Activated T-cell treated with anti-CD3 and anti-CD28 coated beads, Interleukin-2, amount 50 U/mL, for 24 hours (primary cell): ENCODE measurements around the gene TARBP2.

Source experiments
- DNase-seq: peaks from one replicate; pipeline ENCODE4 v3.0.0-alpha.2; 2020
- H3K27ac Mint-ChIP-seq: 2 replicates; pipeline ENCODE4 v1.8.0; 2020; ENCODE audit warnings: mild to moderate bottlenecking, mixed read lengths
- H3K27me3 Mint-ChIP-seq: 2 replicates; pipeline ENCODE4 v1.8.0; 2020; ENCODE audit warnings: mixed read lengths
- H3K36me3 Mint-ChIP-seq: 2 replicates; pipeline ENCODE4 v1.8.0; 2020; ENCODE audit warnings: low read depth, mixed read lengths
- H3K4me1 Mint-ChIP-seq: 2 replicates; pipeline ENCODE4 v1.8.0; 2020; ENCODE audit warnings: low read depth, mixed read lengths
- H3K4me3 Mint-ChIP-seq: 2 replicates; pipeline ENCODE4 v1.8.0; 2020; ENCODE audit warnings: mild to moderate bottlenecking, moderate library complexity, mixed read lengths
- H3K9me3 Mint-ChIP-seq: 2 replicates; pipeline ENCODE4 v1.8.0; 2020; ENCODE audit warnings: mixed read lengths

TARBP2 gene, protein sequence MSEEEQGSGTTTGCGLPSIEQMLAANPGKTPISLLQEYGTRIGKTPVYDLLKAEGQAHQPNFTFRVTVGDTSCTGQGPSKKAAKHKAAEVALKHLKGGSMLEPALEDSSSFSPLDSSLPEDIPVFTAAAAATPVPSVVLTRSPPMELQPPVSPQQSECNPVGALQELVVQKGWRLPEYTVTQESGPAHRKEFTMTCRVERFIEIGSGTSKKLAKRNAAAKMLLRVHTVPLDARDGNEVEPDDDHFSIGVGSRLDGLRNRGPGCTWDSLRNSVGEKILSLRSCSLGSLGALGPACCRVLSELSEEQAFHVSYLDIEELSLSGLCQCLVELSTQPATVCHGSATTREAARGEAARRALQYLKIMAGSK

DNA sequence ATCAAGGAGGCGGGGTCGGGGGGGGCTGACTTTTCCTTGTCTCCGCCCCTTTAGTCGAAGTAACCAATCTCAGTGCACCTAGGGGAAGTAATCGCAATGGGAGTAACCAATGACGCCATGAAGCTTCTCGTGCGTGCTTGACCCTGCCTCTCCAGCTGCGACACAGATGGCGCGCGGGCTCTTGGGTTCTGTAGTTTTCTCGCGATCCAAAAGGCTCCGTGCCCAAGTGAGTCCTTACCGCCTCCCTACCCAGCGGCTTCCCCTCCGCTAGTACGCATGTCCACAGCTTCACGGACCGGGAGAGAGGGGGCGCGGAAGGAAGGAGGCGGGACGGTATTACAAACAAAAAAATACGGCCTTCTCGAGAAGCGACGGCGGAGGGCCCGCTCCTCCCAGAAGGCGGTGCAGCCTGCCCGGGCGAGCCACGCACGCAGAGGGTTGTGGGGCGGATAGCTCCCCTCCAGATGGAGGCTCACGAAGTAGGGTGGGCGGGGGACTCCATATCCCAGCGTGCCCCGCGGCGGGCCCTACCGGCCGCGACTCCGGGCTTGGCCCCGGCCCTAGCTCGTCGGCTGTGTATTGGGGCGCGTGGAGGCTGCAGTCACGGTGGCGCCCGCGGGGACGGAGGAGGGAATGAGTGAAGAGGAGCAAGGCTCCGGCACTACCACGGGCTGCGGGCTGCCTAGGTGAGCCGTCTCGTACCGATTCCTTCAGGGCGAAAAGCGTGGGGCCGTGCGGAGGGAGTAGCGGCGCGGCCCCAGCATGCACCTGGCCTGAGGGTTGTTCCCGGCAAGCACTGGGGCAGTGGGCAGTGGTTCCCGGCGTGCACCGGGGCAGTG is at the start of gene TARBP2:
TSS of gene TARBP2 (plus strand) at position 508 of the 839 bp plus-strand sequence. CDS start at position 634, 126 bp downstream.
- H3K4me3 Mint-ChIP-seq, result peak within 1 kb of the TSS; percentile 92
- H3K27me3 Mint-ChIP-seq, result no peaks in the 10 kb centered on the region
- peaks cover 37% of the 10 kb centered on the region for H3K36me3 Mint-ChIP-seq
- H3K27ac Mint-ChIP-seq, result peak within 1 kb of the TSS; percentile 99
- DNase-seq, result peak; percentile 98
- H3K4me1 Mint-ChIP-seq, result peaks cover 50% of the 10 kb centered on the region
- H3K9me3 Mint-ChIP-seq, result no peaks in the 10 kb centered on the region

DNA sequence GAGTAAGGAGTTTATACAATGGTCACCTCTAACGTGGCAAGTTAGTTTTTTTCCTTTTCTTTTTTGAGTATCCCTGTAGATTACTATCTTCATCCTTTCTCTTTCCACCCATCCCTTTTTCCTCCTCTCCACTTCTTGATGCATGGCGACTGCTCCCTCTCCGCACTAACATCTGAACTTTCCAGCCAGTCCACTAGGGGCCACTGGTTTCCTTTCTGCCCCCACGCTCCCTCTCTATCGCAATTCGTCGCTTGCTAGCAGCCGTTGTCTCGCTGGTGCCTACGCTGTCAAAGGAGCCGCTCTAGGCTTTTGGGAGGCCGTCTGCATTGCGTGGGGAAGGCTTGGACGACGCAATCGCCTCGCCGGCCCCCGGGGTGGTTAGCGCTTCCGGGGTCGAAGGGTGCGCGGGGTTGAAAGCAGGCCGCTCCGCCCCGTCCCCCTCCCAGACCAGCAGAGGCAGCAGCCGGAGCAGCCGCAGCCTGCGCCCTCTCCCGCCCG is 49.4 kb upstream of the TARBP2 start, which contains the start of gene PCBP2:
TSS of gene PCBP2 (plus strand) at position 442 of the 498 bp plus-strand sequence. CDS start 2,699 bp downstream, outside the sequence.
- Mint-ChIP-seq H3K4me3 (peak within 1 kb of the TSS; percentile 95), H3K9me3 (no peaks in the 10 kb centered on the region), H3K27me3 (no peaks in the 10 kb centered on the region), H3K36me3 (peaks cover 70% of the 10 kb centered on the region), H3K4me1 (peaks cover 43% of the 10 kb centered on the region), H3K27ac (peak within 1 kb of the TSS; percentile 99)
- peak; percentile 97 for DNase-seq

DNA sequence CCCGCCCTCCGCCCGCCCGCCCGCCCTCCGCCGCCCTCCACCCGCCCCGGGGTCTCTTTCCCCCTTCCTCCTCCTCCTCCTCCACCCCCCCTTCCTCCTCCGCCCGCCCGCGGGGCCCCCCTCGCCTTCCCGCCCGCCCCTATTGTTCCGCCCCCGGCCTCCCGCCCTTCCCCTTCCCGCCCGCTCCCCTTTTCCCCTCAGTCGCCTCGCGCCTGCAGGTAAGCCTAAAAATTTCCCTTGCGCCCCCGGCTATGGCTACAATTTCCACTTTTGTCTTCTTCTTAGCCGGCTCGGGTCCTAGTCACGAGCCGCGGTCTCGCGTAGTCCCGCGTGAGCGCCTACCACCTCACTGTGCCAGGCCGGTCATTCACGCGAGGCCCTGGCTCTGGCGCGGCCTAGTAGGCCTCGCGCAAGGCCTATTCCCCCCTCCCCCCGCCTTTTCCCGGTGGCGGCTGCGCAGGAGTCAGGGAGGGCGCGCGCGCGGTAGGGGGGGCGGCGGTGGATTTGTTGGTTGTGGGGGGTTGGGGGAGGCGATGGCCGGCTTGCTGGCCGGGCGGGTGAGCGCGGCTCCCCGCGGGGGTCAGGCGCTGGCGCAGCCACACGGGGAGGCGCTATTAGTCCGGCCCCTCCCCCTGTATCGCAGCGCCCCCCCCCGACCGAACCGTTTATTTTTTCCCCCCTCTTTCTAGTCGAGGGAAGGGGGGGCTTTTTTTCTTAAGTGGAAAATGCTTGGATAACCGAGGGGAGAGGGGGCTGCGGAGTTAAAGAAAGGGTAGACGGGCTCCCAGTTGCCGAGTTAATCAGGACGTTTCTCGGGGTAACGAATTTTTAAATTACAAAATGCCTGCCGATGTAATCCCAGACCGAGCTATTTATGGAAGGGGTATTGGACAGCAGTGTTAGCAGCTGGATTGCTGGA is 48.7 kb upstream of the TARBP2 start:
- H3K27me3 Mint-ChIP-seq, result no peaks in the 10 kb centered on the region
- H3K4me3 Mint-ChIP-seq, result peak overlapping the region; percentile 95
- H3K9me3 Mint-ChIP-seq, result no peaks in the 10 kb centered on the region
- peaks cover 71% of the 10 kb centered on the region for H3K36me3 Mint-ChIP-seq
- H3K4me1 Mint-ChIP-seq, result peaks cover 46% of the 10 kb centered on the region
- peak overlapping the region; percentile 99 for H3K27ac Mint-ChIP-seq
- DNase-seq, result peak; percentile 88

DNA sequence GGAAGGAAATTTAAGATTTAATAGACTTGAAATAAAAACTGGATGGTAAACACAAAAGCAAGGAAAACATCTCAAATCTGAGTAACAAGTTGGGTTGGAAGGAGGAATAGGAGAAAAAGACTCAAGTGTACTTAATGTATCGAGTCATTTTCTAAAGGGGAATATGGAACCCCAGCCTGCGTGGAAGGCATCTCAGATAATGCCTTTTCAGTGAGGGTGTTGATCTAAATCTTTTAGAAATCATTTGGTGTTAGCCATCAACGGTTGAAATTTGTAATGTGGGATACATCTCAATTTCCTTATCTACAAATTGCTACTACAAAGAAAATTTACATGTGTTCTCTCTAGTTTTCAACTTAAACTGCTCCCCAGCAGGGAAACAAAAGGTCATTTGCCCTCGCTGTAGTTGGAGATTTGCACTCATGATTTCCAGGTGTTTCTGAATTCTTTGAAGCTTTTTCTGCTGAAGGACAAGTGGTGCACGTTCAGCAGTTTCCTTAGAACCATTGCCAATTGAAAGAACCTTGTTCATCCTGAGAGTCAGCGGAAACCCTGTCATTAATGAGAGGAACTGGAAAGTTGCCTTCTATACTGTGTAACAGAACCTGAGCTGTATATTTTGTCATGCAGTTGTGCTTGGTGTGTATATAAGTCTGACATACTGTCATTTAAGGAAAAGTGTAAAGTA is 47.0 kb upstream of the TARBP2 start:
- Mint-ChIP-seq H3K27ac (peak overlapping the region; percentile 99), H3K4me3 (peak overlapping the region; percentile 95), H3K36me3 (peaks cover 75% of the 10 kb centered on the region), H3K9me3 (no peaks in the 10 kb centered on the region), H3K27me3 (no peaks in the 10 kb centered on the region), H3K4me1 (peaks cover 53% of the 10 kb centered on the region)
- no peak for DNase-seq

DNA sequence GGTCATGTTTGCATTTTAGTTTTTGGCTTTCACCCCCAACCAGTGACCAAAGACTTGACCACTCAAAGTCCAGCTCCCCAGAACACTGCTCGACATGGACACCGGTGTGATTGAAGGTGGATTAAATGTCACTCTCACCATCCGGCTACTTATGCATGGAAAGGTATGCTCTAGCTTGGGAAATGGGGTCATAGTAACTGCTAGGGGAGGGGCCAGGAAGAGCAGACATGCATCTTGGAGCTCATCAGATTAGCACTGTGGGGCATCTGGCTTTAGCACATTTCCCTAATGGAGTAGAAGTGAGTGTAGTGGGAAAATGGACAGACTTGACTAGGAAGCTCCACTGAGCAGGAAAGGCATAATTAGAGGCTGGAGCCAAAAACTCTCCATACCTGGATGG is 46.4 kb upstream of the TARBP2 start:
- Mint-ChIP-seq H3K4me1 (peaks cover 57% of the 10 kb centered on the region), H3K4me3 (peak overlapping the region; percentile 95), H3K27ac (peak overlapping the region; percentile 99), H3K9me3 (no peaks in the 10 kb centered on the region), H3K27me3 (no peaks in the 10 kb centered on the region), H3K36me3 (peaks cover 81% of the 10 kb centered on the region)
- DNase-seq, result no peak

DNA sequence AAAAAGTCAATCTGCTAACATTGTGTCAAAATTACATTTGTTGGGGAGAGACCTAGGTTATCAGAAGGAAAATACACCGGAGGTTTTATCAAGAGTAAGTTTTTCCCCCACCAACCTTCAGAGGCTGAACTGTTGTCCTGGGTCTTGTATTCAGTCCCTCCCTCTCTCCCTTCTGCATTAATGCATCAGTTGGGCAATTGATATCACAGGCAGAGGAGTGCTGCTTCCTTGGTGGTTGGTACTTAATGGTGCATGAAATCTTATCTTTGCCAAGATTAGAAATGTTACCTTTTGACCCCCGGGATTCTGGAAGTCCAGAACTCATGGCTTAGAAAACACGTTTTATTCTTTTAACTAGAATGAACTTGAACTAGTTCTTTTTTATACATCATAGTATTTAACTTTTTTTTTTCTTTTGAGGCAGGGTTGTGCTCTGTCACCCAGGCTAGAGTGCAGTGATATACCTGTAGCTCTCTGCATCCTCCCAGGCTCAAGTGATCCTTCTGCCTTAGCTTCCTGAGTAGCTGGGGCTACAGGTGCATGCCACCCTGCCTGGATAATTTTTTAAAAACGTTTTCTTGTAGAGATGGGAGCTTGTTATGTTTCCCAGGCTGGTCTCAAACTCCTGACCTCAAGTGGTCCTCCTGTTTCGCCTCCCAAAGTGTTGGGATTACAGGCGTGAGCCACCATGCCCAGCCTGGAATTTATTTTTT is 44.3 kb upstream of the TARBP2 start:
- Mint-ChIP-seq H3K36me3 (peaks cover 93% of the 10 kb centered on the region), H3K27ac (peak overlapping the region; percentile 75), H3K27me3 (no peaks in the 10 kb centered on the region), H3K4me1 (peaks cover 63% of the 10 kb centered on the region), H3K4me3 (peak overlapping the region; percentile 15), H3K9me3 (no peaks in the 10 kb centered on the region)
- no peak for DNase-seq

DNA sequence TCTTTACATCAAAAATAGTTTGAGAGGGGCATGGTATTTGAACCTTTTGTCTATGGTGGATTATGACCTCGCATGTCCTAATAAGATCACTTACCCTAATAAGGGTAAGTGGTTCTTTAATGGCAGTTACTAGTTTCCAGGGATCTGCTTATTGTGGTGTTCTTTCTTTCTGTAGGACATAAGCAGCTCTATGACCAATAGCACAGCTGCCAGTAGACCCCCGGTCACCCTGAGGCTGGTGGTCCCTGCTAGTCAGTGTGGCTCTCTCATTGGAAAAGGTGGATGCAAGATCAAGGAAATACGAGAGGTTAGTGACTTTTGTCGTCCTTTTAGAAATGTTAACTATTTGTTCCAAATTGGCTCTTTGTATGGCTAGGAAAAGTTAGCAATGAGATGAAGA is 42.0 kb upstream of the TARBP2 start:
- no peak for DNase-seq
- Mint-ChIP-seq H3K27ac (peak overlapping the region; percentile 68), H3K36me3 (peaks cover 98% of the 10 kb centered on the region), H3K4me3 (no peak overlapping the region), H3K9me3 (no peaks in the 10 kb centered on the region), H3K4me1 (peaks cover 71% of the 10 kb centered on the region), H3K27me3 (no peaks in the 10 kb centered on the region)

DNA sequence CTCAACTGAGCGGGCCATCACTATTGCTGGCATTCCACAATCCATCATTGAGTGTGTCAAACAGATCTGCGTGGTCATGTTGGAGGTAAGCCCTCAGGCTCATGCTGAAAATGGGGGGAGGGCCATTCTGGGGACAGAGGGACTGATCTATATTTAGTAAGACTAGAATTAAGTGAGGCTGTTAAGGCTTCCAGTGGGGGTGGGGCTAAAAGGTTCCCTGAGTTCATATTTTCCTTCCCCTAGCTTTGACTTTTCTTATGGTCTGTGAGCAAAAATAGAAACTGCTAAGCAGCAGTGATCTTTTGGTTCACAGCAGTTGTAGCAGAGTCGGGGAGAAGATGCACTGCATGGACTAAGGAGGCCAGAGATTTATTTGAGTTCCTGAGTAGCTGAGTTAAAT is 40.0 kb upstream of the TARBP2 start:
- no peak for DNase-seq
- H3K27me3 Mint-ChIP-seq, result no peaks in the 10 kb centered on the region
- H3K27ac Mint-ChIP-seq, result peak overlapping the region; percentile 86
- no peak overlapping the region for H3K4me3 Mint-ChIP-seq
- H3K36me3 Mint-ChIP-seq, result peaks cover 98% of the 10 kb centered on the region
- H3K9me3 Mint-ChIP-seq, result no peaks in the 10 kb centered on the region
- H3K4me1 Mint-ChIP-seq, result peaks cover 66% of the 10 kb centered on the region

DNA sequence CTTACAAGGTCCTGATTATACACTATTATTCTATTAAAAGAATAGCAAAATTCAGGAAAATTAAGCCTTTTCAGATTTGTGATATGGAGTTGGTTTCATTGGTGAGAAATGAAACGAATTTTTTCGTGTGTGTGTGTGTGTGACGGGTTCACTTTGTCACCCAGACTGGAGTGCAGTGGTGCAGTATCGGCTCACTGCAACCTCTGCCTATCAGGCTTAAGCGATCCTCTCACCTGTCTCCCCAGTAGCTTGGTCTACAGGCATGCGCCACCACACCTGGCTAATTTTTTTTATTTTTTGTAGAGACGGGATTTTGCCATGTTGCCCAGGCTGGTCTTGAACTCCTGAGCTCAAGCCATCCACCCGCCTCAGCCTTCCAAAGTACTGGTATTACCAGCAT is 39.5 kb upstream of the TARBP2 start:
- Mint-ChIP-seq H3K9me3 (no peaks in the 10 kb centered on the region), H3K27ac (peak overlapping the region; percentile 29), H3K27me3 (no peaks in the 10 kb centered on the region), H3K36me3 (peaks cover 98% of the 10 kb centered on the region), H3K4me1 (peaks cover 69% of the 10 kb centered on the region), H3K4me3 (no peak overlapping the region)
- DNase-seq, result no peak

DNA sequence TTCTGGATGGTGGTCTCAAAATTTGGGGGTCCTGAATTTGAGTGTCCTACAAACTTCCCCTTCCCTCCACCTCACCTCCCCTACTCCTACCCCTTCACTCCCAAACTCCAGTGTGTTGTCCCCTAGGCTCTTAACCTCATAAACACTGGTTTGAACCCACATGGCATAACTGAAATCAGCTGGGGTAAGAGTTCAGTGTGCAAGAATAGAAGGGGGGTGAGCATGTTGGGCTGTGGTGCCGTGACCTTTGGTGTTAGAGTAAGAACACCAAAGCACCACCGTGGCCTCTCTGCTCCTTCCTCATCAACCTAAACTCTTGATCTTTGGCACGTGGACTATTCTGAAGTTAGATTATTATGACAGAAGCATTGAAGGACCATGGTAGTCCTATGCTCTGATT is 38.1 kb upstream of the TARBP2 start:
- Mint-ChIP-seq H3K27ac (peak overlapping the region; percentile 62), H3K4me3 (no peak overlapping the region), H3K9me3 (no peaks in the 10 kb centered on the region), H3K4me1 (peaks cover 72% of the 10 kb centered on the region), H3K36me3 (peaks cover 100% of the 10 kb centered on the region), H3K27me3 (no peaks in the 10 kb centered on the region)
- no peak for DNase-seq

DNA sequence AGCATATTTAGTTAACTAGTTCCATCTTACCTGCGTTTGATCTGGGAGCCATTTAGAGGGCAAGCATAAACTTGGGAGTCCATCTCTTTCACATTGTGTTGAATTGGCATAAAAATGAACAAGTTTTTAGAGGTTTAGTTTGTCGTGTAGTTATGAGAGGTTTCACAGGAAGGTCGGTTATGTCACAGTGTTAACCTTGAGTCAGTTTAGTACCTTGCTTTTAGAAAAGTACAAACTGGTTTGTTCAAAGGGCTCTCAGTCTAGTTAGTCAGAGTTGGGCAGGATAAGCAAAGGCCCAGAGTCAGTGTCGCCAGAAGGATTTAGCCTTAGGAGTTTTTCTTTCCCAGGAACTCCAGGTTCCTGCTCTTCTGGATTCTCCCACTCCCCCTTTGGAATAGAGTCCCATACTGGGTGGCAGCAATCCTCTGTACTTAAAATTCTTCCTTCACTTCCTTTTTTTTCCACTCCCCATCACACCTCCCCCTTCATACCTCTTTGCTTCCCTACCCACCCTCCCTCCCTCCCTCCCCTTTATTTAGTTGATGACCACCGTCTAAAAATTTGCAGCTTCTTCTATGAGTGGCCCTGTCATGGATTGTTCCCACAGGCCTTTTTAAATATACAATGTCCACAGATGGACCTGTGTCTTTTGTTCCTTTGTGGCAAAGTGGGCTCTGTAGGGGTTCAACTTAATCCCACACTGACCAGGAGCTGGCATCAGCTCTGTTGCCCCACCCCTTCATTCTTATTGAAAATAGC is 37.1 kb upstream of the TARBP2 start:
- DNase-seq, result no peak
- Mint-ChIP-seq H3K36me3 (peaks cover 100% of the 10 kb centered on the region), H3K27ac (peak overlapping the region; percentile 78), H3K27me3 (no peaks in the 10 kb centered on the region), H3K4me1 (peaks cover 67% of the 10 kb centered on the region), H3K4me3 (no peak overlapping the region), H3K9me3 (no peaks in the 10 kb centered on the region)

DNA sequence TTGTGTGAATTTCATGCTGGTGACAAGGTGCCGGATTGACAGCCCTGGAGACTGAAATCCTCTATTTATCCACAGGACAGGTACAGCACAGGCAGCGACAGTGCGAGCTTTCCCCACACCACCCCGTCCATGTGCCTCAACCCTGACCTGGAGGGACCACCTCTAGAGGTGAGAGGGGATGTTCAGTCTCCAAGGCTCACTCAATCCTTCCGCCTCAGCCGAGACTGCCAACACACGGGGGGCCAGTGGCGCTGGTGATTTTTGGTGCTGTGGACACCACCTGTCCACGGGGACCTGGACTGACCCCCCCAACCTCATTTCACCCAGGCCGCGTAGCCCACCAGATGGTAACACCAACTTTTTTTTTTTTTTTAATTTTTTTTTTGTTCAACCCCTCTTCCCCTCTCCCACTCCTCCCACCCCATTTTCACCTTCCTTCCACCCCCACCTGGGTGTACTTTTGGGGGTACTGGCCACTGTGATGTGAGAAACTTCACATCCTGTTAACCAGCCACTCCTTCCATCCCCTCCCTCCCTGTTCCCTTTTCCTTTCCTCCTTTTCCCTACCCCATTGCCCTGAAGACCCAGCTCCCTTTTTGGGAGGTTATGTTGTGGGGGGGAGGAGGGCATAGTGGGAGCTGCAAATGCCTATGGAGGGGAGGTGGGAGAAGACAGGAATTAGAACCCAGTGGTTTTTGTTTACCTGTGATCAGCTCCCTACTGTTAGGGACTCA is 36.2 kb upstream of the TARBP2 start:
- no peak overlapping the region for H3K4me3 Mint-ChIP-seq
- no peak for DNase-seq
- H3K27ac Mint-ChIP-seq, result peak overlapping the region; percentile 78
- peaks cover 61% of the 10 kb centered on the region for H3K4me1 Mint-ChIP-seq
- no peaks in the 10 kb centered on the region for H3K9me3 Mint-ChIP-seq
- H3K36me3 Mint-ChIP-seq, result peaks cover 100% of the 10 kb centered on the region
- no peaks in the 10 kb centered on the region for H3K27me3 Mint-ChIP-seq
